Activated CD8-positive, alpha-beta memory T cell treated with anti-CD3 and anti-CD28 coated beads for 24 hours (primary cell): ENCODE measurements around the gene ADAD1.
"Not testable (repeated sequence)": the region's sequence is repeated elsewhere in the genome, so short reads cannot be mapped to it uniquely, and the experiment has no call there.

Experiments
- DNase-seq: peaks from one replicate; pipeline ENCODE4 v3.0.0-alpha.2; 2020

ADAD1 gene

GRCh38 chr4:122378711-122379110, at the start of gene ADAD1:
Gene ADAD1 (plus strand): TSS chr4:122379011. CDS start chr4:122380070, 1,059 bp downstream.
- no peak for DNase-seq

- no peak for DNase-seq
Observed at GRCh38 chr4:122329876-122330565, 48.8 kb upstream of the ADAD1 start.

- no peak for DNase-seq
Observed at GRCh38 chr4:122331195-122331594, 47.6 kb upstream of the ADAD1 start.

DNA sequence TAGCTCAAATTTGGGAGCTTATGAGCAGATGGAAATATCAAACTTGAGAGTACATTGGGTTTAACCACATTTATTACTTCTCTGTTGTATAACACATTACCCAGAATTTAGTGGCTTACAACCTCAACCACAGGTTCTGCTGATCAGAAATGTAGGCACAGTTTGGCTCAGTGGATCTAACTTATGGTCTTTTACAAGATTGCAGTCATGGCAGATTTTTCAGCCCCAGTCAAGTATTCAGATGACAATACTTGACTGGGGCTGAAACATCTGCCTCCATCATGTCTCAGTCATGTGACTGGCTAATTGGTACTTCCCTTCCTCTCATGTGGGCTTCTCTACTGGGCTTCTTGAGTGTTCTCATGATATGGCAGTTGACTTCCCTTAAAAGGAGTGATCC, 44.0 kb upstream of the ADAD1 start:
- no peak for DNase-seq

DNA sequence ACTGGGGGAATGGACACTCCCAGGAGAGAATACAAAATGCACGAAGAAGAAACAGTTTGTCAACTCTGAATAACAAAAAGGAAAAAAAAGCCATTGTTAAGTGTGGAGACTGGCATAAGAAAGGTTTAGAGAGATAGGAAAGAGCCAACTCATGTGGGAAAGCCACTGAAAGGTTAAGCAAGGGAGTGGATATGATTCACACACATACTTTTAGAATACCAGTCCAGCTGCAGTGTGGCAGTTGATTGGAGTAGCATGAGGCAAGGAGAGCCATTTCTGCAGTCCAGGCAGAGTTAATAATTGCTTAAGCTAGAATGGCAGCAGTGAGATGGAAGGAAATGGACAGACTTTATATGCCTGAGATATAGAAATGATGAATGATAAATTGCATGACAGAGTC, 36.9 kb upstream of the ADAD1 start:
- no peak for DNase-seq

DNA sequence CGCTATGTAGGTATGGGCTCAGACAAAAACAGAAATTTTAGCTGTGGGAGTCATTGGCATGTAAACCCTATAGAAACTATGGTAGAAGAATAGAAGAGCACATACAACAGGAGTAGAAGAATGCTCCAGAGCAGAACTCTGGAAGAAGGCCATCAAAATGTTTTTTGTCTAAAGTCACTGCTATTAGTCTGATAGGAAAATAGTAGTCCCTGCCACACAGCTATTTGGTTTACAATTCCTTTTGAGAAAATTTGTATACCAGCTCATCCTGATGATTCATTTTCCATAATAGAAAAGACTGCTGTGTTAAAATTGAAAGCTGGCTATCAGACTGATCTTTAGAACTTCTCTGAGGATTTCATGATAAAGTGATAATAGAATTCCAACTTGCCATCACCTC, 32.8 kb upstream of the ADAD1 start:
- no peak for DNase-seq

GRCh38 chr4:122346503-122346902, 32.3 kb upstream of the ADAD1 start:
- DNase-seq, result no peak

DNA sequence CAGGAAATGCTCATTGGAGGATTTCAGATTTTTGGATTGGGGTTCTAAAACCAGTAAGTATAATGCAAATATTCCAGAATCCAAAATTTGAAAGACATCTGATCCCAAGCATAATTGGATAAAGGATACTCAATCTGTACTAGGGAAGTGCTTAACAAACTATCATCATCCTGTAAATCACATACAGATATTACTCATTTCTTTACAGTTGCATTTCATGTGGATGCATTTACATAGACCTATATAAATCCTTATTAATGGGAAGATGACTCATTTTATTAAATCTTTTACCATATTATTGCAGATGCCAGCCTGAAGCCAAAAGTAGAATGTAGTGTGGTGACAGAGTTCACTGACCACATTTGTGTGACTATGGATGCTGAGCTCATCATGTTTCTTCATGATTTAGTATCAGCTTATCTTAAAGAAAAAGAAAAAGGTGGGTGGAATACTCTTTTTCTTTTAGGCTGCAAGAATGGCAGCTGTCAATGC, 22.4 kb upstream of the ADAD1 start:
- DNase-seq, result no peak

- DNase-seq, result no peak
Observed at GRCh38 chr4:122360754-122361153, 18.1 kb upstream of the ADAD1 start.

GRCh38 chr4:122364700-122365404, 14.0 kb upstream of the ADAD1 start:
- DNase-seq, result no peak

- not testable (repeated sequence) for DNase-seq
Observed at GRCh38 chr4:122368786-122369185, 10.0 kb upstream of the ADAD1 start.

GRCh38 chr4:122377352-122377751, 1.5 kb upstream of the ADAD1 start:
- DNase-seq, result no peak

- DNase-seq, result no peak
Observed at GRCh38 chr4:122379239-122379638, 428 bp downstream of the ADAD1 start.

- no peak for DNase-seq
Observed at GRCh38 chr4:122383341-122383740, 4.5 kb downstream of the ADAD1 start.

- no peak for DNase-seq
Observed at GRCh38 chr4:122384245-122384644, 5.4 kb downstream of the ADAD1 start.

DNA sequence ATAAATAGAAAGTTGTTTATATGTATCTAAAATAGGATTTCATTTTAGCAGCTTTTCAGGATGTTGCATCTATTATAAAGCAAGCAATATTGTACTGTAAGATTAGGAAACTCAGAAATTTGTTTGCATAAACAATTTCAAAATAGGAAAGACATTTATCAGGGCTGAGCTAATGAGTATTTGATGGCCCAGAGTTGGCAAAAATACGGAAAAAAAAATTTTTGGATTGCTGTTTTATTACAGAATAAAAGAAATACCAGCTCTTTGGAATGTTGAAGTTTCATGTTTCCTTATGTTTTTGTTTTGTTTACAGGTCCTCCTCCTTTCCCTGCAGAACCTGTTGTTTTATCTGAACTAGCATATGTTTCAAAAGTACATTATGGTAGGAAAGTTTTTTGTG, 14.5 kb downstream of the ADAD1 start:
- DNase-seq, result no peak

DNA sequence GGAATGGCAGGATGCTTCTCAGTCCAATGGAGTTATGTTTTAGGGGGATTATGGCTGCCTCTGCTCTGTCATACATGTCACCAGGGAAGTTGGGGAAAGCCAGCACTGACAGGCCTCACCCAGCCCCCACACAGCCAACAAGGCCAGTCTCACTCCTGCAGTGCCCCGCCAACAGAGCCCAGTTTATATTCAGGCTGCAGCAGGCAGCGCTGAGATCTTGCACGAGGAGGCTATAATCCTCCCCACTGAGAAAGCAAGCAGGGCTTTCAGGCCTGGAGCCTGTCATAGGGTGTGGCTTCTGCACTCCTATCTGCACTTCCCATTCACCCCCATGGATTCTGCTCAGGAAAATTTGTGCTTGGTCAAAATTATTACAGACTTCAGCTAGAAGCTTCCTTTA, 25.1 kb downstream of the ADAD1 start:
- no peak for DNase-seq

DNA sequence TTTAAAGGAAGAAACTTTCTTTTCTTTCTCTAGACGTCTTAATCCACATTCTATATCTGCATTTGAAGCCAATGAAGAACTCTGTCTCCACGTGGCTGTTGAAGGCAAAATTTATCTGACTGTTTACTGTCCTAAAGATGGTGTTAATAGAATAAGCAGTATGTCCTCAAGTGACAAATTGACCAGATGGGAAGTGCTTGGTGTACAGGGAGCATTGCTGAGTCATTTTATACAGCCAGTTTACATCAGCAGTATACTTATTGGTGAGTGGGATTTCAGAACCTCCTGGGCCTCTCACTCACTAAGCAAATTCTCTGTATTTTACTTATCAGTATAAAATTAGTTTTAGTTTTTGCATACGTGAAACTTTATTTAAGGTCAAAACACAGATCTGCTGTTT, 33.7 kb downstream of the ADAD1 start:
- DNase-seq, result no peak

DNA sequence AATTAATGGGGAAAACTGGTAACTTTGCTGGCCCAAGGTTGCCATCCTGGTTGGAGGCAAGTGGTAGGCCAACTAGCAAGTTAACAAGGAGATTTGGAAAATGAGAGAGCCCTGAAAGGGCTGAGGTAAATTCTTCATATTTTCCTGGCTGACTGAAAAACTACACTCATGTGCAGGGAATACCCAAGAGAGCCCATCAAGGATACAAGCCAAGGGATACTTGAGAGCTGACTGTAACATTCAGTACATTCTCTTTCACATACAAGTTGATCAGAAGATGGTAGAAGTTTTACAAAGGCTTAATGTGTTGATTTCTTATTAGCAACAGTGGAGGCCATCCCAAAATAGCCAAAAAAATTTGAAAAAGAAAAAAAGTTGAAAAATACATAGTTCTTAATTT, 44.4 kb downstream of the ADAD1 start:
- no peak for DNase-seq

GRCh38 chr4:122431351-122431750, 52.5 kb downstream of the ADAD1 start:
- no peak for DNase-seq

DNA sequence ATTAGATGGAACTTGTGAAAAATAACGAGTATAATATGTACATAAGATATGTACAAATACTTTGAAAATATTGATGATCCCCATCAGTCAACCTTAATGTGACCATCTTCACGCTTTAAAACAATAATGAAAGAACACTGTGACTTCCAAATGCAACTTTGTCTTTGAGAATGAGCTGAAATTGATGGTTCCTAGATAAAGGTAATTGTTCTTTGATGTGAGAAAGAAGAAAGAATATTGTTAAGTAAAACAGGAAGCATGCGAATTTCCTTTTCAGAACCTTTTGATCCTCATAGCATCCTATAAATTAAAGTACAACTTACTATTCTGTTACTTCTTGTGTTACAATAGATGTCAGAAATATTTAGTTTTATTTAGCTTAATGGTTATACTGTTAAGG, 55.5 kb downstream of the ADAD1 start:
- DNase-seq, result no peak

DNA sequence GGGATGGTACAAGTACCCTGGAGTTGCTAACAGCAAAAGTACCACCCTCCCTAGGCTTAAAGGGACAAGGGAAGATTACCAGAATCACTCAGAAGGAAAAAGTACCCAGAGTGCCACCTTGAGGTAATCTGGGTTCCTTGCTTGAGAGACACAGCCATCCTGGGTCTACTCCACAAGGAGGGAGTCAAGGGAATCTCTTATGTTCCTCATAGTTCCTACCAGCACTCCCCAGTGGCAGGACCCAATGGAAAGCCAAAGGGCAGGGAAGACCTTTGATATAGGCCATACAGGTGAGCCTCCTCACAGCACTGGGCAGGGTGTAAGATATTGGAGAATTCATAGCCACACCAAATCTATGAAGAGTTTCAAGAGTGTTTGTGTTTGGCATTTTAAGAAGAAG, 72.0 kb downstream of the ADAD1 start:
- no peak for DNase-seq

- no peak for DNase-seq
Observed at GRCh38 chr4:122453384-122453995, 74.7 kb downstream of the ADAD1 start.
